ENCODE results near the gene ALDH1A1.

Gene ALDH1A1

GRCh38 chr9:72909428-72909827, 43.4 kb downstream of the ALDH1A1 start:
- no peak for TF ChIP-seq CTCF (IDR thresholded peaks at IDR 0.05; ENCODE audit: low read depth, low read length)
- H3K4me3 ChIP-seq (replicated peaks in 1 of 2; ENCODE audit: low read depth in 2 of 2, low read length in 2 of 2): no peak overlapping the region
- DNase-seq (ENCODE audit: low read depth in 2 of 2): no peak

DNA sequence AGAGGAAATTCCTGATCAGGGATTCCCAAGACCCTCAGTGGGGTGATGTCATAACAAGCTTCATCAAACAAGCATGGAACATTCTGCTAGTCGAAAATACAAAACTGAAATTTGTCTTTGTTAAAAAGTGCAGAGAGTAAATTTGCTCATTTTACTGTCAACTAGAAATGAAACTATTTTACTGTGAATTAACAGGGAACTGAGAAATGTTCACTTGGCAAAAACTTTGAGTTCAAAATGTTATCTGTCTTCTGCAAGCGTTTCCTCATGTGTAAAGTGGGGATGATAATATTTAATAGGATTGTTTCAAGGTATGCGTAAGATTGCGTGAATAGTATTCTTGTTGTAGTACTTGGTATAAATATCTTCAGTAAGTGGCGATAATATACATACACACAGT, 45.4 kb downstream of the ALDH1A1 start:
- DNase-seq (ENCODE audit: low read depth in 2 of 2): no peak
- no peak for TF ChIP-seq CTCF (IDR thresholded peaks at IDR 0.05; ENCODE audit: low read depth, low read length)
- H3K4me3 ChIP-seq (replicated peaks in 1 of 2; ENCODE audit: low read depth in 2 of 2, low read length in 2 of 2): no peak overlapping the region

GRCh38 chr9:72906810-72907209, 46.0 kb downstream of the ALDH1A1 start:
- no peak overlapping the region for H3K4me3 ChIP-seq (replicated peaks in 1 of 2; ENCODE audit: low read depth in 2 of 2, low read length in 2 of 2)
- TF ChIP-seq CTCF (IDR thresholded peaks at IDR 0.05; ENCODE audit: low read depth, low read length): no peak
- DNase-seq (ENCODE audit: low read depth in 2 of 2): no peak

- TF ChIP-seq CTCF (IDR thresholded peaks at IDR 0.05; ENCODE audit: low read depth, low read length): no peak
- no peak overlapping the region for H3K4me3 ChIP-seq (replicated peaks in 1 of 2; ENCODE audit: low read depth in 2 of 2, low read length in 2 of 2)
- DNase-seq (ENCODE audit: low read depth in 2 of 2): no peak
Measured at GRCh38 chr9:72905514-72906480, 47.1 kb downstream of the ALDH1A1 start.

DNA sequence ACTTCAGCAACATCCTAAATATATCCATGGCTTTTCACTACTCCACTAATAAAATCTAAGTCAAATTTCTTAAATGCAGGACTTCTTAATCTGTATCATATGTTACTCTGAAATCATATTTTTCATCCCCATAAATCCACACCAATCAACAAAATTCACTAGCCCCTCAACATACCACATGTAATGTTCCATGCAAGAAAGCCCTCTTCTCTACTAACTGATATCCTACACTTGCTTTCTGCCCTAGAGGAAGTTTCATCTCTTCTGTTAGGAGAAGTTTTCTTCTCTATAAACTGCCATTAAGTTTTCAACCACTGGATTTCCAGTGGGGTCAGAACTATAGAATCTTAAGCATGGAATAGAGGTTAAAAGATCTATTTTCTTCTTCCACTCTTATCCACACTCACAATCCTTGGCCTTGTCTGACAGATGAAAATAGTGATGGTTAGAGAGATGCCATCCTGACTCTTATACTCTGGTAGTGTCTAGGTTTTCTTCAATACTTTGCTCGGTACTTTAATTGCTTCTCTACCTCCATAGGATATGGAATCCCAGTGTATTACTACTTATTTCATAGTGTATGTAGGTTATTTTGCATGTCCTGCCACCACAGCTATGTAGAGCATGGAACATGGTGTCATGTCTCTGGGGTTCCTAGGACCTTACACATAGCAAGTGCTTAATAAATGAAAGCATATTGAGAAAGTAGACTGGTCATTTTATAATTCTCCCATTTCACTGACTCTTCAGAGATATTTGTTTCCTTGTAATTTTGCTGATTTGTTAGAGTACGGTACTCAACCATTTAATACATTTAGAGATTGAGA, 48.4 kb downstream of the ALDH1A1 start:
- H3K4me3 ChIP-seq (replicated peaks in 1 of 2; ENCODE audit: low read depth in 2 of 2, low read length in 2 of 2): no peak overlapping the region
- no peak for DNase-seq (ENCODE audit: low read depth in 2 of 2)
- no peak for TF ChIP-seq CTCF (IDR thresholded peaks at IDR 0.05; ENCODE audit: low read depth, low read length)

DNA sequence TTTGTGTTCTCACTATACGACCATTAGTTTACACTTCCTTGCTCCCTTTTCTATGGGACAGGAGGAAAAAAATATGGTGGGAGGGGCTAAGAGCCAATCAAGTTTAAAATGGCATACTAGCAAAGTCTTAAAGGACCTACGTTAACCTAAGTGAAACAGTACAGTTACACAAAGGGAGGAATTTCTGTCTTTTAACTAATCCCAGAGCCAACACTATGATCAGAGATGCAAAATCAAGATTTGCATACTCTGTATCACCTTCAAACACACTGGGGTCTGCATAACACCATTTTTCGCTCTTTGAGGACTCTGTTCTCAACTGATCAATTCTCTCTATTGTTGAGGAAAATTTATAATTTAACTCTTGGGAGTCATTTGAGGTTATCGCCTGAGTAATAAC, 49.8 kb downstream of the ALDH1A1 start:
- no peak overlapping the region for H3K4me3 ChIP-seq (replicated peaks in 1 of 2; ENCODE audit: low read depth in 2 of 2, low read length in 2 of 2)
- DNase-seq (ENCODE audit: low read depth in 2 of 2): no peak
- no peak for TF ChIP-seq CTCF (IDR thresholded peaks at IDR 0.05; ENCODE audit: low read depth, low read length)
